ENCODE results near the gene NID2.
A peak's percentile ranks its signal among the peaks of the same experiment; 100 is the strongest.

The NID2 gene

GRCh38 chr14:51990488-51990887, 78.4 kb downstream of the NID2 start:
- Histone ChIP-seq H2AFZ (ENCODE audit: low read length) (no peak overlapping the region), H3K14ac (ENCODE audit: low read length) (no peak overlapping the region), H2BK5ac (ENCODE audit: low read length) (no peak overlapping the region), H4K91ac (ENCODE audit: low read depth, low read length, poor library complexity) (no peak overlapping the region), H3K9ac (ENCODE audit: low read depth, low read length, poor library complexity) (no peak overlapping the region), H4K8ac (ENCODE audit: low read depth, low read length) (no peak overlapping the region), H3K23ac (ENCODE audit: low read depth, low read length, poor library complexity) (no peak overlapping the region), H2AK5ac (ENCODE audit: low read depth, low read length) (no peak overlapping the region), H3K27ac (replicated peaks; ENCODE audit: low read length) (no peak overlapping the region), H2BK12ac (ENCODE audit: low read length) (no peak overlapping the region), H2BK120ac (ENCODE audit: low read depth, low read length) (no peak overlapping the region), H3K4me2 (ENCODE audit: insufficient read depth, low read length, poor library complexity, severe bottlenecking) (peak overlapping the region; percentile 65), H3K27me3 (ENCODE audit: control insufficient read depth in 3 of 3, insufficient read depth in 3 of 3, low read depth in 1 of 3, low read length in 3 of 3) (no peaks in the 10 kb centered on the region), H3K79me1 (ENCODE audit: low read depth, low read length) (peaks cover 9% of the 10 kb centered on the region), H3K4me3 (ENCODE audit: low read length in 2 of 2) (peak overlapping the region in 1 of 2 donors; percentile 85), H3K36me3 (replicated peaks in 1 of 2; ENCODE audit: control insufficient read depth in 2 of 2, insufficient read depth in 2 of 2, low read length in 2 of 2) (peaks cover 4 to 48% of the 10 kb centered on the region in 2 donors), H3K18ac (ENCODE audit: low read length) (no peak overlapping the region), H3K9me3 (replicated peaks in 1 of 2; ENCODE audit: control insufficient read depth in 2 of 2, insufficient read depth in 1 of 2, low read depth in 1 of 2, low read length in 2 of 2) (no peaks in the 10 kb centered on the region), H3K4me1 (ENCODE audit: control insufficient read depth in 2 of 2, insufficient read depth in 1 of 2, low read depth in 1 of 2, low read length in 2 of 2) (peaks cover 3 to 7% of the 10 kb centered on the region in 2 donors), H3K4ac (ENCODE audit: low read length) (no peak overlapping the region), H2BK15ac (ENCODE audit: low read length) (no peak overlapping the region)
- no CpG with 5 or more reads among the region's 3 CpGs for WGBS, 2 donors (ENCODE audit: extremely low coverage in 2 of 2, insufficient read length in 2 of 2, insufficient replicate concordance in 1 of 2)
- DNase-seq (ENCODE audit: low spot score), result no peak

DNA sequence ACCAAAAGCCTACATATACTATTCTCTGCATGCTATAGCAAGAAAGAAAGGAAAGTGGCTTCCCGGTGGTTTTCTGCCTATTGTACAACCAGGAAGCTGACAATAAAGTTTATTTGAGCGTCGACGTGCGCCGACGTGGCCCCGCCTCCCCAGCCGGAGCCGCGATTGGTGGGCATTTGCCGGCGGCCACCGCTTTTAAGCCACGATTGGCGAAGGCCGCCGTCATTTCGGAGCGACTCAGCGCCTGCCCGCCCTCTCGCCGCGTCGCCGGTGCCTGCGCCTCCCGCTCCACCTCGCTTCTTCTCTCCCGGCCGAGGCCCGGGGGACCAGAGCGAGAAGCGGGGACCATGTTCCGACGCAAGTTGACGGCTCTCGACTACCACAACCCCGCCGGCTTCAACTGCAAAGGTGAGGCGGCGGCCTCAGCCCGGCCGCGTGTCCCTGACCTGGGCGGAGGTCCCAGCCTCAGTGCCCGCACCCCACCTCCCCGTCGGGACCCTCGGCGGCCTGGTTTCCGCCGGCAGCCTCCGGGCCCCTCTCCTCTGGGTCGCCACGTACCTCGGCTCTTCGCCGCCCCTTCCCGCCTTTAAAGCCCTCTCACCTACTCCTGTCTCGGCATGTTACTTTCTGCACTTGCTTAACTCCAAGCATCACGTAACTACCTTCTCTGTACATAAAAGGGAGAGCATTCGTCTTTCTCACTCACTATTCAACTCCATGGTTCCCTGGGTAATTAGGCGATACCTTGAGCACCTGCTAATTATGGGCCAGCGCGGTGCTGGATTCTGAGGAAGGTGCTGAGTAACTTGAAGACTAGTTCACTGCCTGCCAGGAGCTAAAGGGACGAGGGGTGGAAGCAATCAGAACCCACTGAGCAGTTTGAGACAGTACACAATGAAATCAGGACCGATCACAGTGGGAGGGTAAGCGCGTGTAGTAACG, 79.3 kb downstream of the NID2 start, which contains the start of gene RTRAF:
Gene RTRAF, plus strand, starts transcription at position 254 of the 942 bp plus-strand sequence. Its CDS starts 94 bp downstream, at position 348.
- Histone ChIP-seq H2BK15ac (ENCODE audit: low read length) (no peak within 1 kb of the TSS), H3K79me1 (ENCODE audit: low read depth, low read length) (peaks cover 9% of the 10 kb centered on the region)

GRCh38 chr14:51988221-51988620, 80.6 kb downstream of the NID2 start:
- H3K36me3 ChIP-seq (replicated peaks in 1 of 2; ENCODE audit: control insufficient read depth in 2 of 2, insufficient read depth in 2 of 2, low read length in 2 of 2), result peaks cover 3 to 25% of the 10 kb centered on the region in 2 donors
- no peak overlapping the region for H2BK5ac ChIP-seq (ENCODE audit: low read length)
- no peak overlapping the region for H2BK12ac ChIP-seq (ENCODE audit: low read length)
- peak overlapping the region in 1 of 2 donors; percentile 85 for H3K4me3 ChIP-seq (ENCODE audit: low read length in 2 of 2)
- peak overlapping the region; percentile 88 for H2AFZ ChIP-seq (ENCODE audit: low read length)
- H4K8ac ChIP-seq (ENCODE audit: low read depth, low read length), result no peak overlapping the region
- no peaks in the 10 kb centered on the region for H3K9me3 ChIP-seq (replicated peaks in 1 of 2; ENCODE audit: control insufficient read depth in 2 of 2, insufficient read depth in 1 of 2, low read depth in 1 of 2, low read length in 2 of 2)
- no peak overlapping the region for H3K9ac ChIP-seq (ENCODE audit: low read depth, low read length, poor library complexity)
- no peak overlapping the region for H3K23ac ChIP-seq (ENCODE audit: low read depth, low read length, poor library complexity)
- no peak overlapping the region for H3K4ac ChIP-seq (ENCODE audit: low read length)
- no peak overlapping the region for H4K91ac ChIP-seq (ENCODE audit: low read depth, low read length, poor library complexity)
- H2AK5ac ChIP-seq (ENCODE audit: low read depth, low read length), result no peak overlapping the region
- no peak overlapping the region for H2BK120ac ChIP-seq (ENCODE audit: low read depth, low read length)
- no peak for DNase-seq (ENCODE audit: low spot score)
- no peak overlapping the region for H3K18ac ChIP-seq (ENCODE audit: low read length)
- WGBS, 2 donors (ENCODE audit: extremely low coverage in 2 of 2, insufficient read length in 2 of 2, insufficient replicate concordance in 1 of 2), result no CpG with 5 or more reads among the region's 1 CpG
- peaks cover 9% of the 10 kb centered on the region for H3K79me1 ChIP-seq (ENCODE audit: low read depth, low read length)
- H2BK15ac ChIP-seq (ENCODE audit: low read length), result no peak overlapping the region
- no peak overlapping the region for H3K4me2 ChIP-seq (ENCODE audit: insufficient read depth, low read length, poor library complexity, severe bottlenecking)
- no peak overlapping the region for H3K27ac ChIP-seq (replicated peaks; ENCODE audit: low read length)
- no peaks in the 10 kb centered on the region for H3K27me3 ChIP-seq (ENCODE audit: control insufficient read depth in 3 of 3, insufficient read depth in 3 of 3, low read depth in 1 of 3, low read length in 3 of 3)
- no peak overlapping the region for H3K14ac ChIP-seq (ENCODE audit: low read length)
- H3K4me1 ChIP-seq (ENCODE audit: control insufficient read depth in 2 of 2, insufficient read depth in 1 of 2, low read depth in 1 of 2, low read length in 2 of 2), result peaks cover 3 to 7% of the 10 kb centered on the region in 2 donors

More for the DNA sequence above, 79.3 kb downstream of the NID2 start, which contains the start of gene RTRAF:
- Histone ChIP-seq H2AK5ac (ENCODE audit: low read depth, low read length) (no peak within 1 kb of the TSS), H3K4me3 (ENCODE audit: low read length in 2 of 2) (peak within 1 kb of the TSS; percentile 85 to 95), H2BK12ac (ENCODE audit: low read length) (no peak within 1 kb of the TSS), H4K8ac (ENCODE audit: low read depth, low read length) (no peak within 1 kb of the TSS), H3K14ac (ENCODE audit: low read length) (peak within 1 kb of the TSS; percentile 98), H3K27me3 (ENCODE audit: control insufficient read depth in 3 of 3, insufficient read depth in 3 of 3, low read depth in 1 of 3, low read length in 3 of 3) (no peaks in the 10 kb centered on the region), H3K18ac (ENCODE audit: low read length) (peak within 1 kb of the TSS; percentile 90), H3K9ac (ENCODE audit: low read depth, low read length, poor library complexity) (peak within 1 kb of the TSS; percentile 95), H2AFZ (ENCODE audit: low read length) (peak within 1 kb of the TSS; percentile 88), H3K27ac (replicated peaks; ENCODE audit: low read length) (peak within 1 kb of the TSS; percentile 52), H3K4me1 (ENCODE audit: control insufficient read depth in 2 of 2, insufficient read depth in 1 of 2, low read depth in 1 of 2, low read length in 2 of 2) (peaks cover 3 to 7% of the 10 kb centered on the region in 2 donors), H3K23ac (ENCODE audit: low read depth, low read length, poor library complexity) (peak within 1 kb of the TSS; percentile 96), H3K9me3 (replicated peaks in 1 of 2; ENCODE audit: control insufficient read depth in 2 of 2, insufficient read depth in 1 of 2, low read depth in 1 of 2, low read length in 2 of 2) (no peaks in the 10 kb centered on the region), H4K91ac (ENCODE audit: low read depth, low read length, poor library complexity) (peak within 1 kb of the TSS; percentile 34), H2BK5ac (ENCODE audit: low read length) (peak within 1 kb of the TSS; percentile 45), H2BK120ac (ENCODE audit: low read depth, low read length) (no peak within 1 kb of the TSS), H3K4ac (ENCODE audit: low read length) (no peak within 1 kb of the TSS), H3K4me2 (ENCODE audit: insufficient read depth, low read length, poor library complexity, severe bottlenecking) (peak within 1 kb of the TSS; percentile 65), H3K36me3 (replicated peaks in 1 of 2; ENCODE audit: control insufficient read depth in 2 of 2, insufficient read depth in 2 of 2, low read length in 2 of 2) (peaks cover 4 to 38% of the 10 kb centered on the region in 2 donors)
- no CpG with 5 or more reads among the region's 72 CpGs for whole genome bisulfite sequencing, 2 donors (ENCODE audit: extremely low coverage in 2 of 2, insufficient read length in 2 of 2, insufficient replicate concordance in 1 of 2)
- DNase-seq (ENCODE audit: low spot score), result peak; percentile 81

DNA sequence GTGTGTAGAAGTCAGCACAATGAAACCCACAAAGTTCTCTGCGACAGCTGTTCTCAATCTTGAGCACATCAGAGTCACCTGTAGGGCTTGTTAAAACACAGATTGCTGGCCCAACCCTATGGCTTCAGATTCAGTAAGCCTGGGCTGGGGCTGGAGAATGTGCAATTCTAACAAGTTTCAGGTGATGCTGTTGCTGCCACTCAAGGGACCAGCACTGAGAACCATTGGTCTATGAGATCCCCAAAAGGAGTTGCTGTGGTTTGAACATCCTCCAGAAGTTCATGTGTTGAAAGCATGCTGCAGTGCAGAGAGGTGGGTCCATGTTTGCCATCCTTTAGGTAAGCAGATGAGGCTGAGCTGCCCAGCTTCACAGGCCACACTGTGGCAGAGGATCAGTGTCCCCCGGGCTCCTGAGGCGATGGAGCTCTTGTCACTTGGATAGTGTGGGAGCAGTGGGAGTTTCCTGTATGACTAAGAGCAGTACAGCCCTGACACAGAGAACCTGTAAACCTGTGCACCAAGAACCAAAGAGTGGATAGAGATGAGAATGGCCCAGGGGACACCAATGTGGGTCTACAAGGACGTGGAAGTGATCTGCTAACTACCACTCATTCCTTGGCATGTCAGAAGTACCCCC, 87.5 kb downstream of the NID2 start:
- Histone ChIP-seq H3K9me3 (replicated peaks in 1 of 2; ENCODE audit: control insufficient read depth in 2 of 2, insufficient read depth in 1 of 2, low read depth in 1 of 2, low read length in 2 of 2) (no peaks in the 10 kb centered on the region), H4K8ac (ENCODE audit: low read depth, low read length) (no peak overlapping the region), H4K91ac (ENCODE audit: low read depth, low read length, poor library complexity) (no peak overlapping the region), H2BK5ac (ENCODE audit: low read length) (peak overlapping the region; percentile 46), H3K4me3 (ENCODE audit: low read length in 2 of 2) (no peak overlapping the region), H2AFZ (ENCODE audit: low read length) (no peak overlapping the region), H3K27ac (replicated peaks; ENCODE audit: low read length) (no peak overlapping the region), H3K9ac (ENCODE audit: low read depth, low read length, poor library complexity) (no peak overlapping the region), H2BK12ac (ENCODE audit: low read length) (no peak overlapping the region), H3K4me2 (ENCODE audit: insufficient read depth, low read length, poor library complexity, severe bottlenecking) (no peak overlapping the region), H3K79me1 (ENCODE audit: low read depth, low read length) (no peaks in the 10 kb centered on the region), H2AK5ac (ENCODE audit: low read depth, low read length) (no peak overlapping the region), H2BK120ac (ENCODE audit: low read depth, low read length) (no peak overlapping the region), H3K4me1 (ENCODE audit: control insufficient read depth in 2 of 2, insufficient read depth in 1 of 2, low read depth in 1 of 2, low read length in 2 of 2) (no peaks in the 10 kb centered on the region), H3K27me3 (ENCODE audit: control insufficient read depth in 3 of 3, insufficient read depth in 3 of 3, low read depth in 1 of 3, low read length in 3 of 3) (no peaks in the 10 kb centered on the region), H3K14ac (ENCODE audit: low read length) (no peak overlapping the region), H3K18ac (ENCODE audit: low read length) (no peak overlapping the region), H3K36me3 (replicated peaks in 1 of 2; ENCODE audit: control insufficient read depth in 2 of 2, insufficient read depth in 2 of 2, low read length in 2 of 2) (no peaks in the 10 kb centered on the region), H2BK15ac (ENCODE audit: low read length) (no peak overlapping the region), H3K23ac (ENCODE audit: low read depth, low read length, poor library complexity) (no peak overlapping the region), H3K4ac (ENCODE audit: low read length) (no peak overlapping the region)
- no CpG with 5 or more reads among the region's 4 CpGs for WGBS, 2 donors (ENCODE audit: extremely low coverage in 2 of 2, insufficient read length in 2 of 2, insufficient replicate concordance in 1 of 2)
- no peak for DNase-seq (ENCODE audit: low spot score)

All from neuronal stem cell (in vitro differentiated cells).